HFFc6 (cell line): ENCODE results near the gene PAK4. TPM values are rescaled to one million over a fixed set of nuclear protein-coding genes. Genes with fewer than 3 reads are reported as not detected.

Experiments used
- DNase-seq: peaks from one replicate; pipeline ENCODE4 v3.0.0-alpha.2; 2018
- H3K27ac Mint-ChIP-seq: 2 replicates; pipeline ENCODE4 v1.8.0; 2020; ENCODE audit warnings: mild to moderate bottlenecking, mixed read lengths
- H3K27me3 Mint-ChIP-seq: 2 replicates; pipeline ENCODE4 v1.8.0; 2021; ENCODE audit warnings: mild to moderate bottlenecking, moderate library complexity, mixed read lengths; ENCODE audit not compliant: insufficient read depth
- H3K36me3 Mint-ChIP-seq: 2 replicates; pipeline ENCODE4 v1.8.0; 2021; ENCODE audit warnings: low read depth, mixed read lengths
- H3K4me1 Mint-ChIP-seq: 2 replicates; pipeline ENCODE4 v1.8.0; 2020; ENCODE audit warnings: low read depth, mixed read lengths
- H3K4me3 Mint-ChIP-seq: 2 replicates; pipeline ENCODE4 v1.8.0; 2020; ENCODE audit warnings: mild to moderate bottlenecking, moderate library complexity, mixed read lengths
- H3K9me3 Mint-ChIP-seq: 2 replicates; pipeline ENCODE4 v1.8.0; 2020; ENCODE audit warnings: mild to moderate bottlenecking, mixed read lengths
- total RNA-seq, 6 experiments: library from RNA; stranded (reverse); fragmentation: NEBNext Ultra II Directional; extraction: Animal tissue kit (Norgen Biotek cat#: 25700); gene quantifications; 2 replicates in 1 of 6; 3 replicates in 5 of 6; pipeline ENCODE4 v1.2.3, GENCODE V29; 2021
- TF ChIP-seq, protein P1 (sequence below): fragments of 200-600 bp; sonication (generic); IDR thresholded peaks from 2 replicates; pipeline ENCODE4 v1.5.0; 2021; ENCODE audit warnings: antibody characterized with exemption, mild to moderate bottlenecking

PAK4 gene
- total RNA-seq, 6 experiments from 2014 or later = 35.4 to 40.4 (median 35.8) TPM

- Mint-ChIP-seq H3K36me3 (no peaks in the 10 kb centered on the region), H3K9me3 (no peaks in the 10 kb centered on the region), H3K4me1 (peaks cover 2% of the 10 kb centered on the region; the same call in 1 of the 2 replicates), H3K27me3 (peaks cover 3% of the 10 kb centered on the region), H3K27ac (no peak overlapping the region), H3K4me3 (no peak overlapping the region)
- no peak for DNase-seq
- TF ChIP-seq, protein P1, sequence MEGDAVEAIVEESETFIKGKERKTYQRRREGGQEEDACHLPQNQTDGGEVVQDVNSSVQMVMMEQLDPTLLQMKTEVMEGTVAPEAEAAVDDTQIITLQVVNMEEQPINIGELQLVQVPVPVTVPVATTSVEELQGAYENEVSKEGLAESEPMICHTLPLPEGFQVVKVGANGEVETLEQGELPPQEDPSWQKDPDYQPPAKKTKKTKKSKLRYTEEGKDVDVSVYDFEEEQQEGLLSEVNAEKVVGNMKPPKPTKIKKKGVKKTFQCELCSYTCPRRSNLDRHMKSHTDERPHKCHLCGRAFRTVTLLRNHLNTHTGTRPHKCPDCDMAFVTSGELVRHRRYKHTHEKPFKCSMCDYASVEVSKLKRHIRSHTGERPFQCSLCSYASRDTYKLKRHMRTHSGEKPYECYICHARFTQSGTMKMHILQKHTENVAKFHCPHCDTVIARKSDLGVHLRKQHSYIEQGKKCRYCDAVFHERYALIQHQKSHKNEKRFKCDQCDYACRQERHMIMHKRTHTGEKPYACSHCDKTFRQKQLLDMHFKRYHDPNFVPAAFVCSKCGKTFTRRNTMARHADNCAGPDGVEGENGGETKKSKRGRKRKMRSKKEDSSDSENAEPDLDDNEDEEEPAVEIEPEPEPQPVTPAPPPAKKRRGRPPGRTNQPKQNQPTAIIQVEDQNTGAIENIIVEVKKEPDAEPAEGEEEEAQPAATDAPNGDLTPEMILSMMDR = no peak
Measured at GRCh38 chr19:39182174-39182505, 56.6 kb downstream of the PAK4 start.

- H3K27me3 Mint-ChIP-seq = peaks cover 3% of the 10 kb centered on the region
- no peak overlapping the region for H3K27ac Mint-ChIP-seq
- TF ChIP-seq, protein P1 = no peak
- H3K4me3 Mint-ChIP-seq = no peak overlapping the region
- H3K4me1 Mint-ChIP-seq = peaks cover 6% of the 10 kb centered on the region; the same call in 1 of the 2 replicates
- H3K9me3 Mint-ChIP-seq = no peaks in the 10 kb centered on the region
- no peak for DNase-seq
- no peaks in the 10 kb centered on the region for H3K36me3 Mint-ChIP-seq
Measured at GRCh38 chr19:39183104-39183503, 57.5 kb downstream of the PAK4 start.

GRCh38 chr19:39186391-39186790 is 60.8 kb downstream of the PAK4 start:
- no peaks in the 10 kb centered on the region for H3K36me3 Mint-ChIP-seq
- H3K27ac Mint-ChIP-seq = no peak overlapping the region

GRCh38 chr19:39187552-39187943 is 62.0 kb downstream of the PAK4 start:
- TF ChIP-seq, protein P1 = peak; percentile 66
- H3K9me3 Mint-ChIP-seq = no peaks in the 10 kb centered on the region
- H3K36me3 Mint-ChIP-seq = no peaks in the 10 kb centered on the region
- H3K4me3 Mint-ChIP-seq = no peak overlapping the region
- peaks cover 6% of the 10 kb centered on the region; the same call in 1 of the 2 replicates for H3K4me1 Mint-ChIP-seq
- no peak for DNase-seq
- peaks cover 10% of the 10 kb centered on the region for H3K27me3 Mint-ChIP-seq
- H3K27ac Mint-ChIP-seq = no peak overlapping the region

More at GRCh38 chr19:39186391-39186790, 60.8 kb downstream of the PAK4 start:
- TF ChIP-seq, protein P1 = no peak
- Mint-ChIP-seq H3K4me3 (no peak overlapping the region), H3K4me1 (peaks cover 6% of the 10 kb centered on the region; the same call in 1 of the 2 replicates), H3K9me3 (no peaks in the 10 kb centered on the region), H3K27me3 (peaks cover 10% of the 10 kb centered on the region)
- no peak for DNase-seq

DNA sequence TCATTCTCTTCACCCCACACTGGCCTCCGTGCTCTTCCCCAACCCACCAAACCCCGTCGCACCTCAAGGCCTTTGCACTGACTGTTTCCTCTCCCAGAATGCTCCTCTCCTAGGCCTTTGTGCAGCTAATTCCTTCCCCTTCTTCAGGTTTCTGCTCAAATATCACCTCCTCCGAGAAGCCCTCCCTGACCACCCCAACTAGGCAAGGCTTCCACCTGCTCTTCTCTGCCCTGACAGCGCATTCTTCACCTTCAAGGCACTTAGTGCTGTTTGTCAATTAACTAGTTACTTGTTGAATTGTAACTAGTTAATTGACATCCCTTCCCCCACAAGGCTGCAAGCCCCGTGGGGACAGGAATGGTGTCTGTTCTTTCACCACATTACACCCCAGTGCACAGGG is 63.4 kb downstream of the PAK4 start:
- no peak overlapping the region for H3K4me3 Mint-ChIP-seq
- no peaks in the 10 kb centered on the region for H3K9me3 Mint-ChIP-seq
- TF ChIP-seq, protein P1 = no peak
- no peak overlapping the region for H3K27ac Mint-ChIP-seq
- H3K27me3 Mint-ChIP-seq = peaks cover 10% of the 10 kb centered on the region
- DNase-seq = no peak
- H3K36me3 Mint-ChIP-seq = no peaks in the 10 kb centered on the region
- peaks cover 6% of the 10 kb centered on the region; the same call in 1 of the 2 replicates for H3K4me1 Mint-ChIP-seq

GRCh38 chr19:39190768-39191167 is 65.2 kb downstream of the PAK4 start:
- Mint-ChIP-seq H3K27ac (no peak overlapping the region), H3K9me3 (no peaks in the 10 kb centered on the region), H3K27me3 (peaks cover 18% of the 10 kb centered on the region), H3K4me3 (no peak overlapping the region), H3K4me1 (peaks cover 6% of the 10 kb centered on the region; the same call in 1 of the 2 replicates), H3K36me3 (no peaks in the 10 kb centered on the region)
- DNase-seq = no peak
- TF ChIP-seq, protein P1 = no peak
